GM19193 (cell line): ENCODE data around the gene KCNQ5.

Experiments used
- POLR2A ChIP-seq: IDR thresholded peaks from 4 replicates; pipeline ENCODE4 v1.6.1; 2011; ENCODE audit not compliant: insufficient read depth, insufficient read length; ENCODE audit errors: extremely low read depth

Gene KCNQ5

DNA sequence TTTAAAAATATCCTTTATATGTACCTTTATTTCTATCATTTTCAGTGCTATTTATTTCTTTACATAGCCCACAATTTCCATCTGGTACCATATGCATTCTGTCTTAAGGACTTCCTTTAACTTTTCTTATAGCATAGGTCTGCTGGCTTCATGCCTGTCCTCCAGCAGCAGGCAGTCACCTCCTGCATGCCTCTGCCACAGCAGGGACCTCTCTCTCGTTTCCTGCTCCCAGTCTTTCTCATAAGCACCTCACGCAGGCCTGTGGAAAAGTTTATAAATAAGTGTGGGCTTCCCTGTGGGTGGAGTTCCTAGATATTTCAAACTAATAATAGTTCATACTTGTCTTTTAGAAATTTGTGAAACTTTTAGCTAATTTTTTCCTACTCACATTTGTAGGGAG is 133.9 kb downstream of the KCNQ5 start:
- no peak for TF ChIP-seq POLR2A

DNA sequence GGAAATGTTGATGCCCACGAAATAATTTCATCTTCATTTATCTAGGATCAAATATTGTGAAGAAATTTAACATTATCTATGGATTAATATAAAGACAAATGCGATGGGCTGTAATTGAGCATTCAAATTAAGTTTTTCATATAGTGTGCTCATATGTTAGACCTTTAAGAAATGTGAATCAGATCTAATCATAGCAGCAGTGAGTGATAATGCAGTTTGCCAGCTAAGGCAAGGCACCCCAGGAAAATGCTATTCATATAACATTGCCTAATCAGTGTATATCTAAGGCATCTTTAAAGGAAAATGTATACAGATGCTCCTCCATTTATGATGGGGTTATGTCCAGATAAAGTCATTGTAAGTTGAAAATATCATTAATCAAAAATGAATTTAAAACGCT is 135.2 kb downstream of the KCNQ5 start:
- no peak for TF ChIP-seq POLR2A

DNA sequence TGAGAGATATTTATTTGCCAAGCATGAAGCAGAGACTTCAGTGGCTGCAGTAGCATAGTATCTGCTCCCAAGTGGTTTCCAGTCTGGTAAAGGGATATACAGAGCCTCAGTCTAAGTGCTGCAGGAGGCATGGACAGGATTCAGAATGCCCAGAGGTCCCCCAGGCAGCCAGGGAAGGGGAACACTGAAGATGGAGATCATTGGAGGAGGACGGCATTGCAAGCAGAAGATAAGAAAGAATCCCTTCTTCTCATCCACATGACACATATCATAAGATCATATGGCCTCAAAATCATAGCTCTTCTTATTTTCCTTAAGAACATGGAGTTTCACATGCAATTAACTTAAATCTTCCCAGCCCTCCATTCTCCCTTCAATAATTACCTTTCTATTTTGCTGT is 136.1 kb downstream of the KCNQ5 start:
- no peak for TF ChIP-seq POLR2A

DNA sequence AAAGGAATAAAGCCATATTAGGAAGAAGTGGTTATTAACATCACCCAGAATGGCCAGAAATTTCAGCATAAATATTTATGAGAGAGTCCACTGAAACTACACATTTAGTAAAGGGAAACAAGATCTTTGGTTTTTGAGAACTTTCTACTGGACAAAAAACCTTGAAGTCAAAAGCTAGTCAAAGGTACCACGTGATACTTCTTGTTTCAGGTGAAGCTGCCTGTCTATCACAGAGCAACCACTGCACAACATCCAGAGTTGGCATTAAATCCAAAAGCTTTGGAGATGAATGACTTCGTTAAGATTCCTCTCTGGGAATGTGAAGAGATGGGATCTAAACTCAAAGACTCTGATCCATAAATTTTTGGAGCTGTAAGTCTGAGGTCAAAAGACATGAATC is 137.0 kb downstream of the KCNQ5 start:
- no peak for TF ChIP-seq POLR2A

DNA sequence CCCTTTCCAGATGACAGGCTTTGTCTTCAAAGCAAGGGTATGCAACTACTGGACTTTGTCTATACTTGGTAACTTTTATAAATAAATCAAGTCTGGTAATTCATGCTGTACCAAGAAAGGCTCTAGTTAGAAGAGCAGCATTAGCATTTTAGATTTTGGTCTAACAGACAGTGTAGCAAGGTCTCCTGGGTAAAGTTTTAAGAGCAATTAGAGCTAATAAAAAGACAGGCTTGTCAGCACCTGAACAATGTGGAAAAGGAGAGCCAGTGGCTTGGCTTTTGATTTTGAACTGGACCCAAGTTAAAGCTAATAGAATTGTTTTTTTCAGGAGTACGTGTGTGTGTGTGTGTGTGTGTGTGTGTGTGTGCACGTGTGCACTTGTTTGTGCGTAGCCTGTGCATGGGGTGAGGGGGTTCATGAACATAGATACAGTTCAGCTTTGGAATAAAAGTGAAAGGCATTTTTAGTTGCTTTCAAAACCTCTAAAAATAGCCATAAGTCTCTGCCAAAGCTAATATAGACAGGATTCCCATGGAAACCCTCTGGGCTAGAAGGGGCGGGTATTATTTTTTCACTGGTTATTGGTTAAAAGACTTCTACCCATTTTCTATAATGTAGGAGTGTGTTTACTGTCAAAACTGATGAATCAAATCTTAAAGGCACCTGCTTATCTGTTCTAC is 138.4 kb downstream of the KCNQ5 start:
- TF ChIP-seq POLR2A = no peak

DNA sequence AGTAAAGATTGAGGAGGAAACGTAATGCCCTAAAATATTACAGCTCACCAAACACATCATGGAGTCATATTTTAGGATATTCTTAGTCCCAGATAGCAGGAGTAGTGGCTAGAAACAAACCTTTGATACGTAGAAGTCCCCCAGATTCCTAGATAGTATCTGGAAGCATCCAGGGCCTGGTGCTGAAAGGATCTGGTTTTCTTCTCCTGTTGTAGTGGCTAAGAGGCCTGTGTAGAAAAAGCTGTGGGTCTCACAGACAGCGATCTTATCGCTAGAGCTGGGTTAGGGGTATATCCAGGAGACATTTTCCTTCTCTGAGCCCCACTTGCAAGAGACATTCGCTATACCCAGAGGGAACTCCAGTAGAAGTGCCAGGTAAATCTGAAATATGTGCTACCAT is 139.9 kb downstream of the KCNQ5 start:
- TF ChIP-seq POLR2A = no peak

DNA sequence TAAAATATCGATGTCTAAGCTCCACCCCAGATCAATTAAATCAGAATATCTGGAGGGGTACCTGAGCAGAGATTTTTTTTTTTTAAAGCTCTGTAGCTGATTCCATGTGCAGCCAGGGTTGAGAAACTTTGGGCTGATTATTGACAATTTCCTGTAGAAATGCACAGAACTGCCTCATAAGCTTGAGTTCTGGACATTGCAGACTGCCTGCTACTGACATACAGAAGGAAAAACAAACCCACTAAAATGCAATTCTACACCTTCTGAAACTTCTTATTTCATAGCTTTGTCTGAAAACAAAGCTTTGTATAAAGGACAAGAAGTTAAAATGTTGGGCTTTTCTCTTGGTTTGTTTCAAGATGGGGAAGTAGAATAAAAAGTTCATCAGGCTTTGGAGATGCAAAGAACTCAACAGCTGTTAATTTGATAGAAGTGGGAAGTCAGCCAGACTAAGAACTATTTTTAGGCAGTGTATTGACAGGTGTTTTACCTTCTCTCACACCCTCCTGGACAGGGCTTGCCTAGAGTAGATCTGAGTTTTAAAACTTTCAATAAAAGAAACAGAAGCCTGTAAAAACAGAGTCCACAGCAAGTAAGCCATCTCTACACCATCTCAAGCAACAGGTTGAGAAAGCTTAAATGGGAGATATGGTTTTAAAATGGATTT is 147.7 kb downstream of the KCNQ5 start:
- TF ChIP-seq POLR2A = no peak

DNA sequence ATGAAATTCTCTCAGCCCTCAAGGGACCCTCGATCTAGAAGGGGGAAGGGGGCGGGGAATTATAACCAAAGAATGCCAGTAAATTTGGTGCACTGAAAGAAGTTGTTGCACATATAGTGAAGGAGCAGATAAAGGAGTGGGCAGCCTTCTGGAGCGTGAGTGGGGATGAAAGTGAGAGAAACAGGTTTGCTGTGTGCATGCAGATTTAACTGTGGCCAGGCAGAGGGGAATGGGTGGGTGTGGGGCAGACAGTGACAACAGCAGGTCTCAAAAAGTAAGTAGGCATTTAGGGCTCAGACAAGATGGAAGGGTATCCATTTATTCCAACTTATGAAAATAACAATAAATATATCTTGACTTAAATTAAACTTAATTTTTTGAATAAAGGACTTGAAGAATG is 149.1 kb downstream of the KCNQ5 start:
- no peak for TF ChIP-seq POLR2A

DNA sequence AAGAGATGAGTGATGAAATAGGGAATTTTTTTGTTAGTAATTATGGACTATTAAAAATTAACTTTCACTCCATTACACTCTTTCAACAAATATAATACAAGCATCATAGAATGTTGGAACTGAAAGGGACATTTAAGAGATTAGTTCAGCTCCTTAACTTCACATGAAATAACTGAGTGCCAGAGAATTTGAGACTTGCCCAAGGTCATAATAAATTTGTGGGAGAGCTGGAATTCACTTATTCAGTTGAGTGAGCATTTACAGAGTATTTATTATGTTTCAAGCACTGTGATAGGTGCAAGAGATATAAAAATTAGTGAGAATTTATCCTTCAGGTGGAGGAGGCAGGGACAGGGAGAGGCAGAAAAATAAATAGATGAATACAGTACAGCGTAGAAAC is 154.6 kb downstream of the KCNQ5 start:
- no peak for TF ChIP-seq POLR2A

DNA sequence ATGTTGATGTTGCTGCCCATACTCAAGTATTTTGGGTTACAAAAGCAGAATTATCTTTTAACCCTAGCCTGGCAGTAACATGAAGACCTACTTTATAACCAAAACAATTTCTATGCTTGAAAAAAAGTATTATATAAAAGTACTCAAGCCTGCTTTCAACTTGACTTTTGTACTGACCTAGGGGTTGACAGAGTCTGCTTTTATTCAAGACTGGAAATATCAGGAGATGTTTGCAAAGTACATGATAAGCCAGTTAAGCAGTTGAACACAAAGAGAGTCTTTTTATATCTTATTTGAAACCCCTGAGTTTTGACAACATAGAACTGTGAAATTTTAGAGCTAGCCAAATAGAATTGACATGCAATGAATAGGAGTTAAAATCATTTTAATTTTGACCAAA is 159.8 kb downstream of the KCNQ5 start:
- no peak for TF ChIP-seq POLR2A

DNA sequence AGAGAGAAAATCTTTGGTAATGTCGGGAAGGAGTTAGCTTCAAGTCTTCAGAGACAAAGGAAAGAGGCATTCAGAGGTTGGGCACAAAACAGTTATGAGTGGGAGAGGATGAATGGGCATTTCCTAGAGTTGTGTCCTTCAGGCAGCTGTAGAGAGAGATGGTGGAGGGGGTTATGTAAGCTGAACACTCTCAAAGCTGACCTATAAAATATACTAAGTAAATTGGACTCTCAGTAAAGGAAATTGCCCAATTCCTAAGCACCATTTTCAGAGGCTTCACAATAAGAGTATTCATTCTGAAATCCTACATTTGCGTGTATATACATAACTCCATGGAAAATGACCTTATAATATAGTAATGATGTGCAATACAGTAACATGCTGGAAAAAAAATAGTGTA is 161.2 kb downstream of the KCNQ5 start:
- TF ChIP-seq POLR2A = no peak

DNA sequence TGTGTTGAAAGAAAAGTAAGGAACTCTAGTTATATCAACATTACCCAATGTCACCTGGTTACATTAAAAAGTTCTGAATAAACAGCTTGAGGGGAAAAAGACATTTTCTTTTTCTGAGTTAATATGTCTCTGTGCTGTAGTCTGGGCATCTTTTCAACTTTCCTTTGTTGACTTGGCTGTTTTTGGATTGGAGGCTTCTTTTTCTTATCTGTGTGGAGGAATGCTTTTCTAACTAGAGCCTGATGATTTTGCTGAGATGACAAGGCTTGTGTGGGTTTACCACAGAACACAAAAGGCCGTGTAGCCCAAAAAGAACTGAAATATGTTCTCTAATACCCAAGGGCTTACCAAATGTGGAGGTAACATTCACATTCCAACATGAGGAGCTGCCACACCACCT is 161.8 kb downstream of the KCNQ5 start:
- no peak for TF ChIP-seq POLR2A

DNA sequence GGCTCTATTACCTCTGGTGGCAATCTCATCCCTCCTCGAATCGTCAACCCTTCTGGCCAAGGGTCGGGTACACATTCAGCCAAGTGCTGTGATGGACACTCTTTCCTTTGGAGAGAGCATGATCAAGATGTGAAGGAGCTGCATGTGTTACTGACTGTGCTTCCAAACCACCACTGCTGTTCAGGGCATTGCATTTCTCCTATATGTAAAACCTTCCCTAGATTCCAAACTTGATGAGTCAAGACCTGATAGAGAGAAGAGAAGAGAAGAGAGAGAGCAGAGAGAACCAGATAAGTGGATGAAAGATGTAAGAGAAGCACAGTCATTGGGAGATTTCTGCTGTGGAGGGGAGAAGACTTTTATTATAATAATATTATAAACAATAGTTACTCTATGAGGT is 162.2 kb downstream of the KCNQ5 start:
- TF ChIP-seq POLR2A = no peak

DNA sequence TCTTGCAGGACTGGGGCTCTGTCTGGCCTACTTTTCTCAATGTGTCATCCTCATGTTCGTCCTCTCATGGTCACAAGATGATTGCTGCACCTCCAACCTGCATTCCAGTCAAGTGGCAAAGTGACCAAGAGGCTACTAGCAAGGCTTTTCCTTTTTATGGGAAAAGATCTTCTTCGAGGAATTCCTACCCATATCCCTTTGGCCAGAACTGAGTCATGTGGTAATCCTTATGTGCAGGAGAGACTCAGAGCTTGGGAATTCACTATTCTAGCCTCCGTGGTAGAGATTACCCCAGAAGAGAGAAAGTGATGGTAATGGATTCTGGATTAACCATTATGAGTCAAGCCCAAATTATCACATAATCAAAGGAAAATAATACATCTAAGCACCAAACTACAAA is 162.7 kb downstream of the KCNQ5 start:
- TF ChIP-seq POLR2A = no peak

DNA sequence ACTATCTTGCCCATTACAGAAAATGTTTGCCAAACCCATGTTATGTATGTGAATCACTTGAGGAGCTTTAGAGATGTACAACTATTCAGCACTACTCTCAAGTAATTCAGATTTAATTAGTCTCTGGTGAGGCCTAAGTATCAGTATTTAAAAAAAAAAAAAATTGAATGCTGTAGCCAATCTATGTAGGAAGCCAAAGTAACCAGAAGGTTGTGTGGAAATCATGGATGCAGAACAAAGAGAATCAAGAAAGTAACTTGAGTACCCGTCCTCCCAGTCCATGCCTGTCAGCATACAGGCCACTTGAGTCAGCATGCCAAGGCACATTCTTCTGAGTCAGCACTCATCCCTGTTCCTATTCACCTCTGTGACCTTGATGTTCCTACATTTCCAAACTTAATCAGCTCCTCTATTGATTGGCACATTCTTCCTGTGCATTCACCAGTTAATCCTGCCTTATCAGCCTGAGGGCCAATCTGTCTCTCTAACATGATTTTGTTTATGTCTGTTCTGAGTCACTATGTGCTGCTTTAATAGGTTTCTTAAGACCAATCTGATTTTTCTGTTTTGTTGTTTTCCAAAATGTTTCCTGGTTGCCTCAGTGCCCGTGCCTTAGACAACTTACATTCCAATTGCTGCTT is 165.6 kb downstream of the KCNQ5 start:
- no peak for TF ChIP-seq POLR2A

DNA sequence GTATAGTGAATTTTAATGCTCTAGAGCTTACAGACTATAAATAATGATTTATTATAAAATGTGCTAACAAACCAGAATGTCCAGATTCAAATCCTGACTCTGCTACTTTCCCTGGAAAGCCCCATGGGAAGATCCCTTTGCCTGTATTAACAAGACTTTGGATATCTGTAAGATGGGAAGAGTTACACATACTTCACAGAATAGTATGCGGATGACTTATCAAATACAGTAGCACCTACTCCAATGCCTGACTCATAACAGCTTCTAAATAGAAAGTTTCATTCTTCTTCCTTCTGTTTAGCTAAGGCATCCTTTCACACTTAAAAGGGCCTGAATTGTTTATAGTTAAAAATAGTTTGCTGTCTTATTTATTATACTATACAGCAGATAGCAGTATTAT is 166.3 kb downstream of the KCNQ5 start:
- TF ChIP-seq POLR2A = no peak
